Renal pelvis (tissue), 12 donors: Measurements from ENCODE around the gene ORC1. TPM values are rescaled to one million over a fixed set of nuclear protein-coding genes. Genes with fewer than 3 reads are reported as not detected.

Experiments used
- DNase-seq: peaks from one replicate; pipeline ENCODE4 v3.0.0-alpha.2; 2013
- long read RNA-seq, 16 experiments: transcript quantifications; one replicate each; lab custom pipeline, GENCODE V29; 2026
- polyA plus RNA-seq, 3 donors: library from polyadenylated mRNA; unstranded; fragments of 120-200 nt; gene quantifications; one replicate each; pipeline ENCODE4 v1.2.1, GENCODE V29; 2013; ENCODE audit not compliant: insufficient read length in 3 of 3

The ORC1 gene
- polyA plus RNA-seq: 1 to 10 TPM; 7.5 to 8.6 (median 7.7) TPM
- long read RNA-seq, donor 1, partial matches to known transcripts: 39 of 62 reads
- long read RNA-seq, donor 1, other reads (novel, unspliced or antisense): 23 of 62 reads
- long read RNA-seq, donor 2, partial matches to known transcripts: 0 of 1 reads
- long read RNA-seq, donor 2, other reads (novel, unspliced or antisense): 0 of 1 reads
- long read RNA-seq, donor 3: 0 reads
- long read RNA-seq, donor 4: 0 reads
- long read RNA-seq, donor 5: 0 reads
- long read RNA-seq, donor 6: 0 reads
- long read RNA-seq, donor 7: 0 reads
- long read RNA-seq, donor 8: 0 reads
- long read RNA-seq, donor 9, partial matches to known transcripts: 5 of 6 reads
- long read RNA-seq, donor 9, other reads (novel, unspliced or antisense): 0 of 6 reads
- long read RNA-seq, donor 10, partial matches to known transcripts: 0 of 1 reads
- long read RNA-seq, donor 10, other reads (novel, unspliced or antisense): 0 of 1 reads
- long read RNA-seq, donor 11: 0 reads
- long read RNA-seq, donor 12: 0 reads
- long read RNA-seq, donor 13: 0 reads
- long read RNA-seq, donor 14: 0 reads
- long read RNA-seq, donor 15, partial matches to known transcripts: 50 of 51 reads
- long read RNA-seq, donor 15, other reads (novel, unspliced or antisense): 0 of 51 reads
- long read RNA-seq, donor 16, partial matches to known transcripts: 59 of 81 reads
- long read RNA-seq, donor 16, other reads (novel, unspliced or antisense): 20 of 81 reads

DNA sequence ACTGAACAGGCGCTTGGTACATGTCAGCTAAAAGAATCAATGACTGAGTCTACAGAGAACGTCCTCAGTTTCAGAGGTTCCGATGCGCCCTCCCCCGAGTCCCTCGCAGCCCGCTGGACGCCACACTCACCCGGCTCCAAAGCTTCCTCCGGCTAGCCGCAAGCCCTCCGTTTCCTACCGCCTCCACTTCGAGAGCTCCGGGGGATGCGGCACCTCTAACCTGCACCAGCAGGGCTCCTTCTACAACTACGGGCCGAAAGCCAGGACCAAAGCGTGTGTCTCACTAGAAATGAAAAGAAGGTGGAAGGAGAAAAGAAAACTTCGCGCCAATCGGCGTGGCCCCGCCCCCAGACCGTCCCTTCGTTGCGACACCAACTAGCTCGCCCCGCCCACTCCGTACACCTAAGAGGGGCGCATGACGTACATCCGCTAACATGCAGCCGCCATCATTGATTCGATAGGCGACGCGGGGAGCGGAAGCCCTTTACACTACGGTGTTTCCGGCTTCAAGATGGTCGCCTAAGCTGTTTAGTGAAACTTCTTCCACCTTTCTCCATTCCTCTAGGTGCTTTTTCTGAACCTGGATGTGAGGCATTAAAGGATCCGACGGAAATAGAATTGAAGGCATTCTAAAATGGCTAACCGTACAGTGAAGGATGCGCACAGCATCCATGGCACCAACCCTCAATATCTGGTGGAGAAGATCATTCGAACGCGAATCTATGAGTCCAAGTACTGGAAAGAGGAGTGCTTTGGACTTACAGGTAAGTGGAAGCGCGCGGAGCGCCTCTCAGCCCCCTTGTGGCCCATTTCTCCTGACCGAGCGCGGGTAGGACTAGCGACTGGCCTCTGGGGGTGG, at the start of gene ORC1, which contains the start of gene PRPF38A:
TSS of gene ORC1 (minus strand) at position 308 of the 859 bp plus-strand sequence. CDS start 2,200 bp downstream, outside the sequence.
TSS of gene PRPF38A (plus strand) at position 487 of the 859 bp plus-strand sequence. CDS start at position 635, 148 bp downstream.
- peak; percentile 98 for DNase-seq

DNA sequence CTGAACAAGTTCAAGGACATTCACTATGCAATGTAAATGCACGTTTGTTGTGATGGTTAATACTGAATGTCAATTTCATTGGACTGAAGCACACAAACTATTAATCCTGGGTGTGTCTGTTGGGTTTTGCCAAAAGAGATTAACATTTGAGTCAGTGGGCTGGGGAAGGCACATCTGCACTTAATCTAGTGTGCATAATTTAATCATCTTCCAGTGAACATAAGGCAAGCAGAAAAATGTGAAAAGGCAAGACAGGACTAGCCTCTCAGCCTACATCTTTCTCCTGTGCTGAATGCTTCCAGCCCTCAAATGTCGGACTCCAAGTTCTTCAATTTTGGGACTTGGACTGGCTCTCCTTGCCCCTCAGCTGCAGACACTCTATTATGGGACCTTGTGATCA, 40.2 kb upstream of the ORC1 start:
- no peak for DNase-seq

DNA sequence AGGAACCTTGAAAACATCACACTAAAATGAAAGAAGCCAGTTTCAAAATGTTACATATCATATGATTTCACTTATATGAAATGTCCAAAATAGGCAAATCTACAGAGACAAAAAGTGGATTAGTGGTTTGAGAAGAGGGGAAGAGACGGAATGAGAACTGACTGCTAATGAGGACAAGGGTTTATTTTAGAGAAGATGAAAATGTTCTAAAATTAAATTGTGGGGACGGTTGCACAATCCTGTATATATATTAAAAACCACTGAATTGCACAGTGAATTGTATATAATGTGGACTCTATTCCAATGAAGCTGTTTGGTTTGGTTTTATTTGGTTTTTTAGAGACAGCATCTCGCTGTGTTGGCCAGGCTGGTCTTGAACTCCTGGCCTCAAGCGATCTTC, 35.8 kb upstream of the ORC1 start:
- DNase-seq: no peak

DNA sequence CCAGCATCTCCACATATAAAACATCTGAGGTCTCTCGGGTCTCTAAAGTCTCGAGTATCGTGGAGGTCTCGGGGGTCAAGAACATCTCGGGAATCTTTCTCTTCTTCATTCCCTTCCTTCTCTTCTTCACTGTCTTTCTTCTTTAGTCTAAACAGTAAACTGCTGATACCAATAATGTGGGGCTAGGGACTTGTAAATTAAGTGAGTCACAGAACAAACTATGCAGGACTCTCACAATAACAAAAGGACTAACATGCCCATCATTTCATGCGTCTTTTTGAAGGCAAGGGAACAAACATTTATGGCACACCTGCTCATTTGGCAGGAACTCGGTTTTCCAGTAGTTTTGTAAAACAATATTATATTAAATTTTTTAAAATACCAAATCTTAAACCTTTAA, 32.6 kb upstream of the ORC1 start:
- DNase-seq: no peak

DNA sequence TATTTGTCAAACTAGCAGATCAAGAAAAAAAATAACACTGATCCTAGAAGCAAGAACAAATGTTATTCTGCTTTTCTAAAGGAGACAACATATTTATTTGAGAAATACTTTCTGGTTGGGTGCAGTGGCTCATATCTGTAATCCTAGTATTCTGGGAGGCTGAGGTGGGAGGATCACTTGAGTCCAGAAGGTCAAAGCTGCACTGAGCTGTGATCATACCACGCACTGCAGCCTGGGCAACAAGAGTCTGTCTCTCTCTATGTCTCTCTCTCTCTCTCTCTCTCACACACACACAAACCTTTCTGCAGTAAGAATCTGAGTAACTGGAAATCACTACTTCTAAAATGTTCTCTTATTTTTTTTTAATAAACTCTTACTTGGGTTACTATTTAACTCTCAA, 31.4 kb upstream of the ORC1 start:
- DNase-seq: peak; percentile 4

DNA sequence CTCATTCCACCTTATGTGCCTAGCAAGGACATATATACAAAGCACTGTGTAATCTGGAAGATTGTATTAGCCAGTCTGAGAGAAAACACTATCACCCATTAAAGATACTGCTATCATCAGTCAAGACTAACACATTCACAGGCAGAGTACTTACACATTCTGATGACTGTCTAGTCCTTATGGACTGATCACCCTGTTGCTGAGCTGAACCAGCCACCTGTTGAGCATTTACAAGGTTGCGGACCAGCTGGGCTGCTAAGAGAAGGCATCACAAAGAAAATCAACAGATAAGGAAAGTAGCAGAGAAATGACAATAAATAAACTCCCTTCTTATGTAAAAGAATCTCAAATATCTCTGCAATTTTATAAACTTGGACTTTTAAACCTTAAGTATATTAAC, 31.0 kb upstream of the ORC1 start:
- no peak for DNase-seq

DNA sequence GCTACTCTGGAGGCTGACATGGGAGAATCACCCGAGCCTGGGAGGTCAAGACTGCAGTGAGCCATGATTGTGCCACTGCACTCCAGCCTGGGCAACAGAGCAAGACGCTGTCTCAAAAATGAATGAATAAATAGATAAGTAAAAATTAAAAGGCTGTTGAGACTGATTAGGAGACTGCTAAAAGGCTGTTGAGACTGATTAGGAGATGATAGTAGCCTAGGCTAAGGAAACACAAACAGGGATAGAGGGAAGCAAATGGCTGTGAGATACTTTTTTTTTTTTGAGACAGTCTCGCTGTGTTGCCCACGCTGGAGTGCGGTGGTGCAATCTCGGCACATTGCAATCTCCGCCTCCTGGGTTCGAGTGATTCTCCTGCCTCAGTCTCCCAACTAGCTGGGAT, 28.6 kb upstream of the ORC1 start:
- no peak for DNase-seq

DNA sequence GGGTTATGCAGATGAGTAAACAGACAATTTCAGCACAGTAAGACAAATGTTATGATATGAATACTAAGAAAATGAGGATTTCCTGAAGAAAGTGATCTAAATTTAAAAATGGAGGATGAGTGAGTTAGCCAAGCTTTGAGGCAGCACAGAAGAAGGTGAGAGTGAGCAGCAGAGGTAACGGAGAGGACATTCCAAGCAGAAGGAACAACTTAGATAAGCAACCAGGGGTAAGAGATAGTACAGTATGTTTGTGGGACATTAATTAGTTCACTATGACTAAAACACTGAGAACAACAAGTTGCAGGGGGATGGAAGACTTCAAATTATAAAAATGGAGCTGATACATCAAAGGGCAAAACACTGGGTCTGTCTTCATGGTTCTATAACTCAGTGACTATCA, 22.9 kb upstream of the ORC1 start:
- DNase-seq: no peak

DNA sequence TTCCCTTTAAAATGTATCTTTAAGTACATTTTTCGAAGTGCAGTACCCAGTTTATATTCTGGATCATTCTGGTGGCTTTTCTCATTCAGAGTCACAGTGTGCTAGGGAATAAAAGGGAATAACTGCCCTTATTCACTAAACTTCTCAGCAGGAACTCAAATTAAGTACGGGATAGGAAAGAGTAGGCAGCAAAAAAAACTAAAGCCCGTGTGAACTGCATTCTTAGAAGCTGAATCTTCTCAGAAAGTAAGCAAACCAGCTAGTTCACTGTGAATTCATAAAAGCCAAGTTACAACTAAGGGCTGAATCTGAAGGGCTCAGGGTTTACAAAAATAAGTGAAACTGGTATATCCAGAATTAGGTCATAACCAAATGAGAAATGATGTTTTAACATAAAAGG, 22.1 kb upstream of the ORC1 start:
- no peak for DNase-seq

DNA sequence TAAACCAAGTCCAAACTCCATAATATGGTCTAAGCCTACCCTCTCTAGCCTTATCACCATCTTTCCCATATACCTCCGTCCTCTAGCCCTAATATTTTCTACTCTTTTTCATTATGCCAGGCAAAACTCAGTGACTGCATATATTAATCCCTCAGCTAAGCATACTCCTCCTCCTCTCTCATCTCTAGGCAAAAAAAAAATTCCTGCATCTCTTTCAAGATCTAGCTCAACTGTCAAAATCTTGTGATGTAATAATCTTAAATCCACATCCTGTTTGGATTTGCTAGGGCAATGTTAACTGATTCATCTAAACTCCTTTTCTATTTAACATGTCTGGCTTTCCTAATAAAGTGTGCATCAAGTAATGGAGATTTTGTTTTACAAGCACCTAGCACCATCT, 20.6 kb upstream of the ORC1 start:
- no peak for DNase-seq

DNA sequence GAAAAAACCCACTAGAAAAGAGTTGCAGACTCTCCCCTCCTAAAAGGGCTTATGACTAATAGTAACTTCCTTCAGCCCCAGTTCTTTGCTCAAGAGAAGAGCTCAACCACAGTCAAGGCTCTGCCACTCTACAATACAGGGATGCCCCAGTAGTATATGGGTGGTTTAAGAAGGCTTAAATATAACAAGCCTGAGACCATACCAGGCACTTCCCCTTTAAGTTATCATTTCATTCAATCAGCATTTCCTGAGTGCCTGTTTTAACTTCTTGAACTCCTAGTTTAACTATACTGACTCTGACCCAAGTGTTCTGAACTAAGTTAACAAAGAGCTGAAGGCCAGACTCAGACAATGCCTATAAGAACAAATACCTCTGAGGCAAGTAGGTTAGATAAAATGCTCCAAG, 20.0 kb upstream of the ORC1 start:
- DNase-seq: no peak

DNA sequence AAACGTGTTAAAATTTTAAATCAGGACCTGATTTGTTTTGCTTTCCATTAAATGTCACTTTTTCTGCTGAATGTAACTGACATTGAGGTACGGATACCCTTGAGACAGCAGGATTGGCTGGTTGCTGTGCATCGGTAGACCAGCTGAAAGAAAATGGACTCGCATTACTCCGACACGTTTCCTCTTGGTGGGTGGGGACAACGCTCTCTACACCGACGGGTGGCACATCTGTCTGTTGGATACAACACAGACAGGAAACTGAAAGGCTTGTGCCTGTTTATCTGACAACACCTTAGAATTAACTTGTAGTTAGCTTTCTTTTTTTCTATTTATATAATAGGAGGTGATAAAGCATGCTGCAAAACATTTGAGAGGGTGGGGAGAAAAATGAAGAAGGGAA, 19.5 kb upstream of the ORC1 start:
- DNase-seq: no peak

DNA sequence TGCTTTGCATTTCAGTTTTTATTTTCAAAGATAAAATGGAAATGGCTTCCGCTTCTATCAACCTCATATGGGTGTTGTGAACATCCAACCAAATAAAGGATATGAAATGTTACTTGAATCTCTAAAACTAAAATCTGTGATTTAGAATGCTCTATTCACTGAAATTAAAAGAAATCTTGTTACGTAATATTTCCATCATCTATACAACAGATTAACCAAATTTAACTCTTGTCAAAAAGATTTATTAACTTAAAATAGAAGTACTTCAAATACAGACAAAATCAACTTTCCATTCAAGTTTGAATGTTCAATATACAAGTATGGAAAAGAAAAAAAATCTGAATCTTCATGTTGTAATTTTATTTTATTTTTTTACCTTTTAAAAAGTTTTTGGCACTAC, 18.8 kb upstream of the ORC1 start:
- DNase-seq: no peak

DNA sequence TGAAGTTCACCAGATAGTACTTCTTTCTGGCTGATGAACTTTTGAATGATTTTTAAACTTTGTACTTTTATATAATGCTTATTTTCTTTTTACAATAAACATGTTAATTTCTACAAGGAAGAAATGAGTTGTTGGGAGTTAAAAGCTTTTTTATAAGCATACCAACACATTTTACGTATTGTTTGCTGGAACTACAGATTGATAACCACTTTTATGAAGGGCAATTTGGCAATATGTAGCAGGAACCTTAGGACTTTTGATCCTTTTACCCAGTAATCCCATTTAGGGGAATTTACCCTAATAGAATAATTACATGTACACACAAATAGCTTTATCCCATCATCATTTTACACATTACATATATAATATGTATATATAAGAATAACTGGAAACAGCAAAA, 16.5 kb upstream of the ORC1 start:
- DNase-seq: no peak

DNA sequence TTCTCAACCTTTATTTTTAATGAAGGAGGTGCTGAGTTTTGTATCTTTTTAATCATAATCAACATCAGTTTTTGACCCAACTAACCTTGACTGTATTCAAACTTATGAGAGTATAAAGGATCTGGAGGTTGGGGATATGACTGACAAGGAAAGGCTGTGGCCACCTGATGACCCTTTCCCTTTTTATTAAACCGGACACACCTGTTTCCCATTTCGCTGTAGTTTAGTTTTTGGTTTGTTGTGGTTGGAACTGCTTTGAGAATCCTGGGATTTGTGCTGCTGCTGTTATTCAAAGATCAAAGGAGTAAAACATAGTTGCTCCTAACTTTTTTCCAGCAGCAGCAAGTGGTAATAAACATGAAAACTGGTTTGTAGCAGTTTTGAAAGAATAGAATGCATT, 12.6 kb upstream of the ORC1 start:
- no peak for DNase-seq

DNA sequence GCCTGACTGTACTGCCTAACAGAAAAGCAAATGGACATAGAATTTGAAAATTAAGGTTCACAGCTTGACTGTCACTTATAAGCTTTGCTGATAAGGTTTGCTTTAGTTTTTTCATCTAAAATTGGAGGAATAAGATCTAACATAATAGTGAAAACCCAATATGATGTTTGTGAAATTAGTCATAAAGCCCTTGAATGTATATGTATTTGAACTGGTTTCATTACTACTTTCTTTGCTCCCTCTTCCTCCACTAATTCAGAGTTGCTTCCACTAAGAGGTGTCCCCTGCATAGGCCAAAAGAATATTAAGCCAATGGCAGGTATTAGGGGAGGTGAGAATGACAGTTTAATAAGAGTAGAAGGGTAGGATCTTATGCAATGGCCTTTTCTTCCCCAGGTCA, 10.7 kb upstream of the ORC1 start:
- no peak for DNase-seq

DNA sequence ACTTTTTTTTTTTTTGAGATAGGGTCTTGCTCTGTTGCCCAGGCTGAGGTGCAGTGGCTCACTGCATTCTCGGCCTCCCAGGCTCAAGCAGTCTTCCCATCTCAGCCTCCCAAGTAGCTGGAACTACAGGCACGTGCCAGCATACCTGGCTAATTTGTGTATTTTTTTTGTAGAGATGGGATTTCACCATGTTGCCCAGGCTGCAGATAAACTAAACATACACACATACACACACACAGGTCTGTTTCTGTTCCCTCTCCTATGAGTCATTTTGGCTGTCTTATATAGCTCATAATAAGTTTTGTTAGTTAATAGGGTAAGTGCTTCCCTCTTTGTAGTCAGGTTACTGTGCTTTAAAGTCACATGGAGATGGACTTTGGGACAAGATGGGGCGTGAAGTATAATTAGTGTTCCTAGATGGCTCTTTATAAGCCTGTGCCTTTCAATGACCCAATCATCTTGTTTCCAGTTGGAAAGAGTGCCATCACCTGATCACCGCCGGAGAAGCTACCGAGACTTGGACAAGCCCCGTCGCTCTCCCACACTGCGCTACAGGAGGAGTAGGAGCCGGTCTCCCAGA, 9.3 kb upstream of the ORC1 start:
- no peak for DNase-seq

DNA sequence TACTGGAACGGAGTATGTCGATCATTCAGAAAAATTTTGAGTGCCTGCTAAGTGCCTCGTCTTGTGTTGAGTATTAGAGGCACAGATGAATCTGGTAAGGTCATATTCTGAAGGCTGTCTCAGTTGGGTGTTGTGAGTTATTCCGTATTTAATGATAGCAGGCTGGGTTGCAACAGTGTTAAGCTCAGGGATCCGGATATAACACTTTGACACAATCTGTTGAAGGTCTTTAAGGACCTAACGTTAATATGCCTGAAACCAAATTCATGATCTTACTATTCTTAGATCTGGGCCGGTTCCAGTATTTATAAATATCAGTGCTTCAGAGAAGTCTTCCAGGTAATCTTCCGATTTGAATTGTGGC, 734 bp upstream of the ORC1 start:
- no peak for DNase-seq

DNA sequence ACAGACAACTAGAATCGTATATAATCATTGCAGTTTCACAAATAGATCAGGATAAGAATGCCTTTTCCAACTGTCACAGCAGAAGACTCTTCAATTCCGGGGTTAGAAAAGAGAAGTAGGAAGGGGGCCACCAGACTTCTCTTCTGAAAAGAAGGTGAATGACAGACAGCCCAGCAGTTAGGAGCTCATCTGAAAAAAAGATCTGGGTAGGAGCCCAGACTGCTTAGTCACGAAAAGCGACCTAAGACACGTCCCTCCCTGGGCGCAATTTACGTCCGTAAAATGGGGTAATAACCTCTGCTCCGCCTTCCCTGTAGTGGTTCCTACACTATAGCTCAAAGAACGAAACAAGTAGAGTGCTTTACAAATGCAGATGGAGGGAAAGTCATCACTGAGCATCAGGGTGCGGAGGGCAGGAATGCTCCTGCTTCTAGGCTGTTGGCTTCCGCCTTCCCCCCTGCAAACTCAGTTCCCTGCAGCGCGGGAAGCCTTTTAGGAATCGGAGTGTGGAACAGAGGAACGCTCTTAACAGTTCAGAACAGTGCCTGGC, 582 bp downstream of the ORC1 start:
- DNase-seq: no peak

DNA sequence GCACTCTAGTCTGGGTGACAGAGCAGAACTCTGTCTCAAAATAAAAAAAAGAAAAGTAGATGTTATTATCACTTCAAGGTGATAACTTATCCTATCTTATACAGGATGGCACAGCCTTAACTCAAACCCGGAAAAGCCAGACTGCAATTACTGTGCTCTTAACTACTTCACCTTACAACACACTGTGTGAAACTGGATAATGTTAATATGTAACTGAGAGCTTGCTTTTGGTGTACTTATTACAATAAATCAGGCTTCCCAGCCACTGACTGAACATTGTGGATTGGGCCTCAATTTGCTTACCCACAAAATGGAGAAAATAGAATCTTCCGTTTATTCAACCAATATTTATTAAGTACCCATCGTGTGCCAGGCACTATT, 1.4 kb downstream of the ORC1 start:
- DNase-seq: no peak

DNA sequence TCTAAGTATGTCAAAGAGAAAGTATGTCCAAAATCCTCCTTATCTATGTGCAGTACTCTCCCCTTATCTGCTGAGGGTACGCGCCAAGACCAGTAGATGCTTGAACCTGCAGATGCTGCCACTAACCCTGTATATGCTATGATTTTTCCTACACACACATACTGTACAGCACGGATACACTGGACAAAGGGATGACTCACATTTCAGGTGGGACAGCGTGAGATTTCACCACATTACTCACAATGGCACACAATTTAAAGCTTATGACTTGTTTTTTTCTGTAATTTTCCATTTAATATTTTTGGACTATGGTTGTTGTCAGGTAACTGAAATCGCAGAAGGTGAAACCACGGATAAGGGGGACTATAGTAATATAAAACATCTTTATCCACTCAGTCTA, 4.1 kb downstream of the ORC1 start:
- no peak for DNase-seq

DNA sequence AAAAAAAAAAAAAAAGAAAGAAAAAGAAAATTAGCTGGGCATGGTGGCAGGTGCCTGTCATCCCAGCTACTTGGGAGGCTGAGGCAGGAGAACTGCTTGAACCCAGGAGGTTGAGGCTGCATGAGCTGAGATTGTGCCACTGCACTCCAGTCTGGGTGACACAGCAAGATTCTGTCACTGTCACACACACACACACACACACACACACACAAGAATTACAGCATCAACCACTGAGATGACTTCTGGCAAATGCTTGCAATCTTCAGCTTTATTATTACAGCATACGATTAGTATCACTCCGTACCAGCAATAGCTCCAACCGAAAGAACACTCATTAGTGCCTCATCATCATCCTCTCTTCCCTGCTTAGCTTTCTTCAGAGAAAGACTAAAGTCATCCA, 4.6 kb downstream of the ORC1 start:
- DNase-seq: no peak
